H54 (cell line): Measurements from ENCODE around the gene ATRIP.
"Not testable (repeated sequence)": the region's sequence is repeated elsewhere in the genome, so short reads cannot be mapped to it uniquely, and the experiment has no call there.

Experiments used
- DNase-seq: peaks from one replicate; pipeline ENCODE4 v3.0.0; 2011; ENCODE audit warnings: low spot score, mixed read lengths; ENCODE audit not compliant: insufficient read length
- FAIRE-seq: peaks from 3 replicates; lab custom pipeline; 2011; peaks lifted over from hg19 to GRCh38; lab: Jason Lieb, UNC
- POLR2A ChIP-seq: IDR thresholded peaks from 2 replicates; pipeline ENCODE4 v1.6.1; 2011; ENCODE audit warnings: low read depth, mild to moderate bottlenecking, low read length

The ATRIP gene

GRCh38 chr3:48478626-48479555, 32.4 kb downstream of the ATRIP start:
- DNase-seq = no peak
- TF ChIP-seq POLR2A = no peak
- no peak for FAIRE-seq

GRCh38 chr3:48480891-48481290, 34.4 kb downstream of the ATRIP start:
- not testable (repeated sequence) for DNase-seq, FAIRE-seq

- FAIRE-seq, DNase-seq: not testable (repeated sequence)
These were observed 36.3 kb downstream of the ATRIP start for GRCh38 chr3:48482822-48483221.

- FAIRE-seq = no peak
- TF ChIP-seq POLR2A = no peak
- DNase-seq = no peak
These were observed 40.4 kb downstream of the ATRIP start for GRCh38 chr3:48486952-48487351.

- DNase-seq (no peak), FAIRE-seq (no peak)
- TF ChIP-seq POLR2A = no peak
These were observed 46.1 kb downstream of the ATRIP start for GRCh38 chr3:48492461-48493202.

- DNase-seq (no peak), FAIRE-seq (no peak)
- TF ChIP-seq POLR2A = no peak
These were observed 46.6 kb downstream of the ATRIP start for GRCh38 chr3:48493203-48493501.

- no peak for DNase-seq
- FAIRE-seq = no peak
- no peak for TF ChIP-seq POLR2A
These were observed 54.1 kb downstream of the ATRIP start for GRCh38 chr3:48500656-48501055.

- no peak for FAIRE-seq
- DNase-seq = no peak
- no peak for TF ChIP-seq POLR2A
These were observed 54.7 kb downstream of the ATRIP start for GRCh38 chr3:48501196-48501595.

- DNase-seq (no peak), FAIRE-seq (no peak)
- no peak for TF ChIP-seq POLR2A
These were observed 55.6 kb downstream of the ATRIP start for GRCh38 chr3:48502121-48502520.

GRCh38 chr3:48502728-48503168, 56.2 kb downstream of the ATRIP start:
- DNase-seq (no peak), FAIRE-seq (no peak)
- no peak for TF ChIP-seq POLR2A

- FAIRE-seq (no peak), DNase-seq (peak; percentile 57)
- peak; percentile 14; the same call in 1 of the 2 replicates for TF ChIP-seq POLR2A
These were observed 57.0 kb downstream of the ATRIP start for GRCh38 chr3:48503401-48504050.

- TF ChIP-seq POLR2A = peak; percentile 81
- FAIRE-seq (no peak), DNase-seq (no peak)
These were observed 57.8 kb downstream of the ATRIP start, which contains the start of gene SHISA5 for GRCh38 chr3:48504051-48504946. Gene SHISA5 (minus strand): TSS chr3:48504174. CDS start chr3:48504094, 80 bp downstream.

- no peak for TF ChIP-seq POLR2A
- DNase-seq (no peak), FAIRE-seq (no peak)
These were observed 58.6 kb downstream of the ATRIP start for GRCh38 chr3:48505146-48505545.
